GM04503 (cell line): Measurements from ENCODE around the gene RAB11A.

Experiments used
- DNase-seq: peaks from one replicate; pipeline ENCODE4 v3.0.0-alpha.2; 2012; ENCODE audit warnings: low read depth

RAB11A gene

GRCh38 chr15:65917936-65918335, 48.6 kb downstream of the RAB11A start:
- DNase-seq = no peak

- DNase-seq = no peak
Observed at GRCh38 chr15:65918357-65918920, 49.1 kb downstream of the RAB11A start.

GRCh38 chr15:65918945-65919344, 49.7 kb downstream of the RAB11A start:
- DNase-seq = no peak

- DNase-seq = no peak
Observed at GRCh38 chr15:65919353-65919752, 50.1 kb downstream of the RAB11A start.

GRCh38 chr15:65920121-65920520, 50.8 kb downstream of the RAB11A start:
- DNase-seq = no peak

GRCh38 chr15:65920825-65921309, 51.6 kb downstream of the RAB11A start:
- peak; percentile 13 for DNase-seq

GRCh38 chr15:65921780-65922179, 52.5 kb downstream of the RAB11A start:
- no peak for DNase-seq

GRCh38 chr15:65922621-65923020, 53.3 kb downstream of the RAB11A start:
- DNase-seq = no peak

GRCh38 chr15:65923264-65923663, 54.0 kb downstream of the RAB11A start:
- DNase-seq = no peak

GRCh38 chr15:65924004-65924403, 54.7 kb downstream of the RAB11A start:
- no peak for DNase-seq

GRCh38 chr15:65925338-65925737, 56.0 kb downstream of the RAB11A start:
- no peak for DNase-seq

GRCh38 chr15:65926459-65926858, 57.2 kb downstream of the RAB11A start:
- DNase-seq = no peak

GRCh38 chr15:65926899-65927298, 57.6 kb downstream of the RAB11A start:
- no peak for DNase-seq

- no peak for DNase-seq
Observed at GRCh38 chr15:65927545-65927944, 58.3 kb downstream of the RAB11A start.

- no peak for DNase-seq
Observed at GRCh38 chr15:65929573-65929972, 60.3 kb downstream of the RAB11A start.

- no peak for DNase-seq
Observed at GRCh38 chr15:65930134-65930533, 60.8 kb downstream of the RAB11A start.

- no peak for DNase-seq
Observed at GRCh38 chr15:65931221-65931620, 61.9 kb downstream of the RAB11A start.

- DNase-seq = no peak
Observed at GRCh38 chr15:65935391-65935790, 66.1 kb downstream of the RAB11A start.

- no peak for DNase-seq
Observed at GRCh38 chr15:65936282-65936681, 67.0 kb downstream of the RAB11A start.

- DNase-seq = no peak
Observed at GRCh38 chr15:65937054-65937453, 67.8 kb downstream of the RAB11A start.

GRCh38 chr15:65937476-65937875, 68.2 kb downstream of the RAB11A start:
- no peak for DNase-seq

- DNase-seq = no peak
Observed at GRCh38 chr15:65938604-65939003, 69.3 kb downstream of the RAB11A start.

- peak; percentile 87 for DNase-seq
Observed at GRCh38 chr15:65939901-65940617, 70.8 kb downstream of the RAB11A start.

GRCh38 chr15:65940618-65940909, 71.3 kb downstream of the RAB11A start:
- no peak for DNase-seq
